HG03280 (cell line): Measurements from ENCODE around the gene MFN1.

Experiments used
- ATAC-seq: cut with Tn5 transposase; IDR thresholded peaks from one replicate; pipeline ENCODE4 v1.9.1; 2021; ENCODE audit warnings: mild to moderate bottlenecking, moderate library complexity; ENCODE audit not compliant: unreplicated experiment

Gene MFN1

GRCh38 chr3:179428876-179429548, 81.5 kb downstream of the MFN1 start:
- no peak for ATAC-seq

GRCh38 chr3:179430277-179430870, 82.9 kb downstream of the MFN1 start:
- ATAC-seq, result no peak

DNA sequence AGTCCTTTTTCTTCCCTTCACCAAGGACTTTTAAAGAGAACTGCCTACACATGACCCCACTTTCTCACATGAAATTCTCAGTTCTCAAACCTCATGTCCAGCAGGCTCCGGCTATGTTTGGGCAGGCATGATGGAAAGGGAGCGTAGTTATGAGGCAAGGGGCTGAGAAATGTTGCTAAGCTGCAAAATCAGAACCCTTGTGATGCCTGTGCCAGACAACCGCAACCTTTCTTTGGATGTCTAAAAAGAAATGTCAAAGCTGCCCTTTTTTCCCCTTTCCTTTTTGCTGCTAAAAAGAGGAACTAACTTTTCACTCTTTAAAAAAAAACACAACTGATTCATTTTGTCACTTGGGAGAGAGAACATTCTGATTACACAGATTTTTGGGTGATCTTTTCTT, 84.5 kb downstream of the MFN1 start:
- ATAC-seq, result peak; percentile 42

DNA sequence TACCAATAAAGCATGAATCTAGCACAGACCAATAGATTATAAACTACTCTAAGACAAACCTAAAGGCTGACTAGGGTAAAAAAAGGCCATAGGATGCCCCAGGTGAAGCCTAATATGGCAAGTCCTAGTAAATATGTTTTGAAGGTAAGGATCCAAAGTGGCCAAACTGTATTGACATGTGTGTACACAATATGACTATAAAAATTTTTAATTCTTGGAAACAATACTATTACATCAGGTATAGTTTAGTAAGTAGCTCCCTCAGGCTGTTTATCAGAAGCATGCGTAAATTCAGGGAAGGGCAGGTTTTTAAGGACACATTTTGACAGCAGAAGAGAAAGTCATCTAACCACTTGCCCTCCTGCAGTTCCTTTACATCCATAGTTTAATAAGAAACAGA, 84.9 kb downstream of the MFN1 start:
- no peak for ATAC-seq

- ATAC-seq, result no peak
These were observed 89.0 kb downstream of the MFN1 start for GRCh38 chr3:179436517-179436916.

- ATAC-seq, result no peak
These were observed 91.3 kb downstream of the MFN1 start for GRCh38 chr3:179438841-179439240.
